Neuronal stem cell (in vitro differentiated cells): Measurements from ENCODE around the gene VAPB.

Experiments used
- DNase-seq: peaks from one replicate; pipeline ENCODE4 v3.0.0-alpha.2; 2013; ENCODE audit warnings: low spot score
- H2AFZ ChIP-seq: one replicate; pipeline ENCODE4 v1.6.1; 2013; ENCODE audit warnings: mild to moderate bottlenecking, low read length, inconsistent platforms
- H2AK5ac ChIP-seq: 2 replicates; pipeline ENCODE4 v1.6.1; 2013; ENCODE audit warnings: low read depth, mild to moderate bottlenecking, inconsistent platforms, low read length, moderate library complexity, mixed read lengths
- H2BK120ac ChIP-seq: 2 replicates; pipeline ENCODE4 v1.6.1; 2013; ENCODE audit warnings: low read depth, mild to moderate bottlenecking, inconsistent platforms, low read length, moderate library complexity, mixed read lengths
- H2BK12ac ChIP-seq: one replicate; pipeline ENCODE4 v1.6.1; 2013; ENCODE audit warnings: low read length, inconsistent platforms
- H2BK15ac ChIP-seq: 2 replicates; pipeline ENCODE4 v1.6.1; 2013; ENCODE audit warnings: mild to moderate bottlenecking, low read length, inconsistent platforms, mixed read lengths
- H2BK5ac ChIP-seq: one replicate; pipeline ENCODE4 v1.6.1; 2013; ENCODE audit warnings: inconsistent platforms, mild to moderate bottlenecking, low read length, moderate library complexity
- H3K14ac ChIP-seq: one replicate; pipeline ENCODE4 v1.6.1; 2013; ENCODE audit warnings: low read length, inconsistent platforms
- H3K18ac ChIP-seq: 2 replicates; pipeline ENCODE4 v1.6.1; 2013; ENCODE audit warnings: low read length, inconsistent platforms
- H3K23ac ChIP-seq: 2 replicates; pipeline ENCODE4 v1.6.1; 2013; ENCODE audit warnings: low read depth, mild to moderate bottlenecking, mixed read lengths, low read length, inconsistent platforms; ENCODE audit not compliant: poor library complexity
- H3K27ac ChIP-seq: replicated peaks from 3 replicates; pipeline ENCODE4 v1.5.1; 2013; ENCODE audit warnings: low read length, inconsistent platforms
- H3K27me3 ChIP-seq, 3 experiments: 2 replicates each; pipeline ENCODE4 v1.6.1; 2013; ENCODE audit warnings: low read length in 3 of 3, mild to moderate bottlenecking in 2 of 3, inconsistent platforms in 1 of 3, low read depth in 1 of 3, mixed read lengths in 1 of 3, moderate library complexity in 1 of 3; ENCODE audit not compliant: control insufficient read depth in 3 of 3, insufficient read depth in 3 of 3
- H3K36me3 ChIP-seq, 2 donors: replicated peaks in 1 of 2; 2 replicates each; pipeline ENCODE4 v1.6.1; 2013; ENCODE audit warnings: low read length in 2 of 2; ENCODE audit not compliant: control insufficient read depth in 2 of 2, insufficient read depth in 2 of 2
- H3K4ac ChIP-seq: 2 replicates; pipeline ENCODE4 v1.6.1; 2013; ENCODE audit warnings: inconsistent platforms, mild to moderate bottlenecking, low read length, moderate library complexity
- H3K4me1 ChIP-seq, 2 donors: 1 replicate in 1 of 2; 2 replicates in 1 of 2; pipeline ENCODE4 v1.6.1; 2013; ENCODE audit warnings: low read length in 2 of 2, low read depth in 1 of 2; ENCODE audit not compliant: control insufficient read depth in 2 of 2, insufficient read depth in 1 of 2
- H3K4me2 ChIP-seq: one replicate; pipeline ENCODE4 v1.6.1; 2013; ENCODE audit warnings: mild to moderate bottlenecking, low read length, inconsistent platforms; ENCODE audit not compliant: insufficient read depth, poor library complexity, severe bottlenecking
- H3K4me3 ChIP-seq, 2 donors: 2 replicates each; pipeline ENCODE4 v1.5.1; 2013; ENCODE audit warnings: low read length in 2 of 2, mild to moderate bottlenecking in 2 of 2, inconsistent platforms in 1 of 2, moderate library complexity in 1 of 2
- H3K79me1 ChIP-seq: one replicate; pipeline ENCODE4 v1.6.1; 2013; ENCODE audit warnings: low read depth, mild to moderate bottlenecking, inconsistent platforms, low read length, moderate library complexity
- H3K9ac ChIP-seq: one replicate; pipeline ENCODE4 v1.6.1; 2013; ENCODE audit warnings: mild to moderate bottlenecking, low read depth, low read length, inconsistent platforms; ENCODE audit not compliant: poor library complexity
- H3K9me3 ChIP-seq, 2 donors: replicated peaks in 1 of 2; 2 replicates each; pipeline versions ENCODE3 to v1.6.1; 2013; ENCODE audit warnings: low read length in 2 of 2, mild to moderate bottlenecking in 2 of 2, inconsistent platforms in 1 of 2, low read depth in 1 of 2, mixed read lengths in 1 of 2, moderate library complexity in 1 of 2; ENCODE audit not compliant: control insufficient read depth in 2 of 2, insufficient read depth in 1 of 2
- H4K8ac ChIP-seq: one replicate; pipeline ENCODE4 v1.6.1; 2013; ENCODE audit warnings: low read depth, mild to moderate bottlenecking, inconsistent platforms, low read length, moderate library complexity
- H4K91ac ChIP-seq: one replicate; pipeline ENCODE4 v1.6.1; 2013; ENCODE audit warnings: low read length, low read depth, mild to moderate bottlenecking, inconsistent platforms; ENCODE audit not compliant: poor library complexity
- WGBS, 2 donors: extraction: QIAGEN DNeasy Blood & Tissue Kit; methylation state at CpG; one replicate each; pipeline ENCODE4 v1.1.7; 2013; ENCODE audit warnings: missing lambda C conversion rate in 2 of 2, mixed read lengths in 1 of 2; ENCODE audit not compliant: insufficient read length in 2 of 2, insufficient replicate concordance in 1 of 2; ENCODE audit errors: extremely low coverage in 2 of 2; 5-methylcytosine and 5-hydroxymethylcytosine counted together

The VAPB gene

DNA sequence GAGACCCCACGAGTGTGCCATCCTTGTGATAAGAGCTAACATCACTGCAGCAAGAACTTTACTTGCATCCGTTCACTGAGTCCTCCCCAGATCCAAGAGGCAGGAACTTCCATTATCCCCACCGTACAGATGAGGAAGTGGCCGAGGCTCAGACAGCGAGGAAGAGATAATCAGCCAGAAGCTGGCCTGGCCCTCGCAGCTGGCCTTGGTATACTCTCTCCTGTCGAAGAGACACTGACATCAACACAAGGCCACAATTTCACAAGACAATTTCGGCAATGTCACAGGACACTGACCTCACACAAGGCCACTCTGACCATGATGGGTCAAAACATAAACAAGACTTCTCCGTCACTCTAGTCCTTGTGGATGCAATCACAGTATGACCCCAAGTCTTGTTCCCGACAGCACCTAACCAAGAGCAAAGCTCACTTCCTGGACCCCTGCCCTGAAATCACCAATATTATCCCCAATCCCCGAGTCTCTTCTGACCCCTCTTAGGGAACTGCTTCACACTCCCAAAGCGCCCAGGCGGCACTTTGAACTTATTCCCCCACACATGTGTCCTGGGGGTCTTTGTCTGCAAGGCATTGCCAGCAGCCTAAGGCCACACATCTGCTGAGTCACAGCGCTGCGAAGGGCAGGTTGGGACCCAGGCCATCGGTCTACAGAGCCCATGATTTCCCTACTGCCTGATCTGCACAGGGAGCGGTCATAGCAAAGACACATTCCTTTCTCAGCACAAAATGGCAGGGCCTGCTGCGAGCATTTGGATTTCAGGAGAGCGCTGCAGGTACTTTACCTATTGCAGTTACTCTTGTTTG lies 14.8 kb upstream of the VAPB start:
- peak overlapping the region; percentile 14 for H2BK12ac ChIP-seq
- peak overlapping the region; percentile 76 for H3K18ac ChIP-seq
- no peak overlapping the region for H2BK120ac ChIP-seq
- no CpG with 5 or more reads among the region's 19 CpGs for WGBS, 2 donors
- peaks cover 17 to 26% of the 10 kb centered on the region in 2 donors for H3K4me1 ChIP-seq
- H3K4me3 ChIP-seq: no peak overlapping the region
- no peak overlapping the region for H4K91ac ChIP-seq
- no peak overlapping the region for H3K27ac ChIP-seq
- no peak overlapping the region for H4K8ac ChIP-seq
- no peak overlapping the region for H2BK5ac ChIP-seq
- no peak for DNase-seq
- H2AFZ ChIP-seq: peak overlapping the region; percentile 77
- H3K27me3 ChIP-seq: no peaks in the 10 kb centered on the region
- no peaks in the 10 kb centered on the region for H3K36me3 ChIP-seq
- H3K9ac ChIP-seq: no peak overlapping the region
- H3K4me2 ChIP-seq: no peak overlapping the region
- no peaks in the 10 kb centered on the region for H3K79me1 ChIP-seq
- no peak overlapping the region for H3K4ac ChIP-seq
- no peak overlapping the region for H3K23ac ChIP-seq
- no peak overlapping the region for H3K14ac ChIP-seq
- H3K9me3 ChIP-seq: peaks cover 0 to 4% of the 10 kb centered on the region in 2 donors
- peak overlapping the region; percentile 33 for H2BK15ac ChIP-seq
- no peak overlapping the region for H2AK5ac ChIP-seq

GRCh38 chr20:58374906-58375758 lies 13.9 kb upstream of the VAPB start:
- no peaks in the 10 kb centered on the region for H3K79me1 ChIP-seq
- no peak overlapping the region for H3K14ac ChIP-seq
- no peak overlapping the region for H2BK120ac ChIP-seq
- no peak overlapping the region for H2BK12ac ChIP-seq
- H2AFZ ChIP-seq: peak overlapping the region; percentile 81
- no peaks in the 10 kb centered on the region for H3K27me3 ChIP-seq
- no peak overlapping the region for H3K18ac ChIP-seq
- peaks cover 17 to 26% of the 10 kb centered on the region in 2 donors for H3K4me1 ChIP-seq
- no peak overlapping the region for H3K9ac ChIP-seq
- H3K4ac ChIP-seq: no peak overlapping the region
- H2BK5ac ChIP-seq: no peak overlapping the region
- H3K23ac ChIP-seq: no peak overlapping the region
- peak; percentile 48 for DNase-seq
- peak overlapping the region; percentile 57 for H3K27ac ChIP-seq
- no peak overlapping the region for H2BK15ac ChIP-seq
- H2AK5ac ChIP-seq: no peak overlapping the region
- H3K9me3 ChIP-seq: peaks cover 0 to 4% of the 10 kb centered on the region in 2 donors
- no peak overlapping the region for H4K8ac ChIP-seq
- peak overlapping the region in 1 of 2 donors; percentile 29 for H3K4me3 ChIP-seq
- whole genome bisulfite sequencing, 2 donors: 100% methylated on average over 2 of the region's 8 CpGs
- no peaks in the 10 kb centered on the region for H3K36me3 ChIP-seq
- H3K4me2 ChIP-seq: peak overlapping the region; percentile 53
- peak overlapping the region; percentile 68 for H4K91ac ChIP-seq

DNA sequence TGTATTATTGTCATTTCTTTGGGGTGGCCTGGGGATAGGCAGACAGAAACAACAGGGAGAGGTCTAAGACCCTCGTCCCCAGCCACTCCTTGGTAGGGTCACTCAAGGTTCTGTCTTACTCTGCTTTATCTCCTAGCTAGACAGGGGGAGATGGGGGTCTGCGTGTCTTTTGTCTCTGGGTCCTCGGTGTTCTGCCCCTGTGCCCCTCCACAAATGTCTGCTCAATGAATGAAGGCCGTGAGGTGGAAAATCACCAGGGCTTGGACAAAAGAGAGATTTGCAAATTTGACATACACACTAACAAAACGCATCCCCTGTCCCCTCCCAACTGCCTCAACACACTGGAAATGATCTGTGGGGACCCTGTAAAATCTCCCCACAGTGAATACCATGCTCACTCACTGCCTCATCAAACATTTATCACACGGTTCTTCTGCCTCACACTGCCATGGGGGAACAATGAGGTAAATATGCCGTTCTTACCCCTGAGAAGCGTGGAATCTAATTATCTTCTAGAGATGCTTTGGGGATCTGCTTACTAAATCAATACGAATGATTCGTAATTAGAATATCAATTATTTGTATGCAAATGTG lies 13.2 kb upstream of the VAPB start:
- H3K4me1 ChIP-seq: peaks cover 17 to 26% of the 10 kb centered on the region in 2 donors
- H3K14ac ChIP-seq: no peak overlapping the region
- H3K23ac ChIP-seq: no peak overlapping the region
- peaks cover 0 to 5% of the 10 kb centered on the region in 2 donors for H3K9me3 ChIP-seq
- peak overlapping the region in 1 of 2 donors; percentile 29 for H3K4me3 ChIP-seq
- no peaks in the 10 kb centered on the region for H3K36me3 ChIP-seq
- DNase-seq: peak; percentile 48
- no CpG with 5 or more reads among the region's 10 CpGs for WGBS, 2 donors
- H4K8ac ChIP-seq: no peak overlapping the region
- H2BK15ac ChIP-seq: no peak overlapping the region
- peak overlapping the region; percentile 81 for H2AFZ ChIP-seq
- H3K27ac ChIP-seq: peak overlapping the region; percentile 57
- H3K4ac ChIP-seq: no peak overlapping the region
- H4K91ac ChIP-seq: no peak overlapping the region
- no peak overlapping the region for H2BK5ac ChIP-seq
- H3K27me3 ChIP-seq: no peaks in the 10 kb centered on the region
- H3K9ac ChIP-seq: no peak overlapping the region
- H2AK5ac ChIP-seq: no peak overlapping the region
- H3K4me2 ChIP-seq: peak overlapping the region; percentile 53
- no peak overlapping the region for H3K18ac ChIP-seq
- H2BK120ac ChIP-seq: no peak overlapping the region
- H2BK12ac ChIP-seq: no peak overlapping the region
- H3K79me1 ChIP-seq: no peaks in the 10 kb centered on the region
